Neutrophil (primary cell): ENCODE measurements around the gene GRAMD4.

Experiments
- H3K27ac ChIP-seq: fragments of 200-600 bp; sonication (generic); 2 replicates; pipeline ENCODE4 v1.5.1; 2016; ENCODE audit warnings: mild to moderate bottlenecking, moderate library complexity
- H3K27me3 ChIP-seq: fragments of 200-600 bp; sonication (generic); 2 replicates; pipeline ENCODE4 v1.6.0; 2016; ENCODE audit warnings: mild to moderate bottlenecking
- H3K36me3 ChIP-seq: fragments of 200-600 bp; sonication (generic); 2 replicates; pipeline ENCODE4 v1.5.1; 2017
- H3K4me1 ChIP-seq, 2 experiments: fragments of 200-600 bp in 1 of 2; sonication (generic) in 1 of 2; 1 replicate in 1 of 2; 2 replicates in 1 of 2; pipeline versions ENCODE4 v1.5.1 to v1.6.1; 2013 to 2016; ENCODE audit warnings: low read depth in 1 of 2, low read length in 1 of 2, mild to moderate bottlenecking in 1 of 2, moderate library complexity in 1 of 2; ENCODE audit not compliant: control insufficient read depth in 1 of 2, insufficient read depth in 1 of 2
- H3K4me3 ChIP-seq, 2 experiments: fragments of 200-600 bp in 1 of 2; sonication (generic) in 1 of 2; 1 replicate in 1 of 2; 2 replicates in 1 of 2; pipeline ENCODE4 v1.5.1; 2013 to 2016; ENCODE audit warnings: low read depth in 1 of 2, low read length in 1 of 2, mild to moderate bottlenecking in 1 of 2, moderate library complexity in 1 of 2
- H3K9me3 ChIP-seq: fragments of 200-600 bp; sonication (generic); 2 replicates; pipeline ENCODE4 v1.5.1; 2016
- CTCF ChIP-seq: fragments of 200-600 bp; sonication (generic); IDR thresholded peaks from 2 replicates; pipeline ENCODE4 v1.5.1; 2016; ENCODE audit warnings: antibody characterized with exemption

GRAMD4 gene

DNA sequence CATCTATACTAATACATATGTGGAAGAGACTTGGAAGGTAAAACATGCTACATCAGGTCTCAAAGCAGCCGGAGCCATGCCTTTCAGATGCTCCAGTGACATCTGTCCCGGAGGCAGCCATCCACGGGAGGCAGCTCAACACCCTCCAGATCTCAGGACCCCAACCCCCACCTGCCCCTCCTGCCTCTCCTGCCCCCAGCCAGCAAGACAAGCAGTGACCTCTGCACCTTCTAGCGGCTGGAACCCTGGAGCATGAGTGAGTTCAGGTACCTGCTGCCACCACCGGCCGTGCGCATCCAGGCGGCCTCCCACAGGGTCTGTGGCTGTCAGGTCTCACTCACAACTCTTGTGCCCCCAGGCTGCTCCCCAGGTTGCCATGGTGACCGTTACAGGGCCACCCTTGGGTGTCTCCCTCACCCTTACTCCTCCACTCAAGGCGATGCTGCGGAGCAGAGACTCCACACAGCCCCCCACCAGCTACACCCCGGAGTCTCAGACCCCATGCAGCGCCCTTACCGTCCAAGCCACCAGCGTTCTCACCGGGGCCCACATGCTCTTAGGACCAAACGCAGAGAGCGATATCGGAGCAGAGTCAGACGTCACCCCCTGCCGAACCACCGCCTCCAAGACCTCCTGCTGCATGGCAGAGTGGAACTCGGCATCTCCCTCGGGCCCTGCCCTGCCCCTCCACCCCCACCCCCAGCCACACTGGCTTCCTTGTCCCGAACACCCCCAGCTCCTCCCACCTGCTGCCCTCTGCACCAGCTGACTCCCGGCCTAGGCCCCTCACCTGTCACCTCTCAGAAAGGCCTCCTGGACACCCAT is 83.2 kb downstream of the GRAMD4 start:
- Histone ChIP-seq H3K27me3 (no peaks in the 10 kb centered on the region), H3K27ac (no peak overlapping the region), H3K4me3 (no peak overlapping the region), H3K4me1 (no peaks in the 10 kb centered on the region), H3K9me3 (no peaks in the 10 kb centered on the region), H3K36me3 (peaks cover 98% of the 10 kb centered on the region)
- no peak for TF ChIP-seq CTCF

GRCh38 chr22:46703996-46704370 is 83.8 kb downstream of the GRAMD4 start:
- no peak for TF ChIP-seq CTCF
- no peaks in the 10 kb centered on the region for H3K4me1 ChIP-seq
- H3K36me3 ChIP-seq: peaks cover 98% of the 10 kb centered on the region
- H3K27ac ChIP-seq: no peak overlapping the region
- H3K27me3 ChIP-seq: no peaks in the 10 kb centered on the region
- H3K4me3 ChIP-seq: no peak overlapping the region
- H3K9me3 ChIP-seq: no peaks in the 10 kb centered on the region

GRCh38 chr22:46706060-46706459 is 85.9 kb downstream of the GRAMD4 start:
- Histone ChIP-seq H3K9me3 (no peaks in the 10 kb centered on the region), H3K4me3 (no peak overlapping the region), H3K27me3 (no peaks in the 10 kb centered on the region), H3K36me3 (peaks cover 98% of the 10 kb centered on the region), H3K27ac (no peak overlapping the region), H3K4me1 (no peaks in the 10 kb centered on the region)
- TF ChIP-seq CTCF: no peak

- H3K4me1 ChIP-seq: no peaks in the 10 kb centered on the region
- peaks cover 100% of the 10 kb centered on the region for H3K36me3 ChIP-seq
- no peak overlapping the region for H3K4me3 ChIP-seq
- H3K27me3 ChIP-seq: no peaks in the 10 kb centered on the region
- H3K27ac ChIP-seq: no peak overlapping the region
- H3K9me3 ChIP-seq: no peaks in the 10 kb centered on the region
- TF ChIP-seq CTCF: no peak
Observed at GRCh38 chr22:46707305-46707704, 87.1 kb downstream of the GRAMD4 start.

- peaks cover 98% of the 10 kb centered on the region for H3K36me3 ChIP-seq
Observed at GRCh38 chr22:46707827-46708570, 87.8 kb downstream of the GRAMD4 start.

More at GRCh38 chr22:46707827-46708570, 87.8 kb downstream of the GRAMD4 start:
- no peaks in the 10 kb centered on the region for H3K9me3 ChIP-seq
- H3K27ac ChIP-seq: no peak overlapping the region
- no peaks in the 10 kb centered on the region for H3K4me1 ChIP-seq
- H3K27me3 ChIP-seq: no peaks in the 10 kb centered on the region
- TF ChIP-seq CTCF: no peak
- no peak overlapping the region for H3K4me3 ChIP-seq
